AG08396 (cell line): ENCODE results near the gene MAML3.

Source experiments
- DNase-seq: peaks from one replicate; pipeline ENCODE4 v3.0.0; 2012; ENCODE audit warnings: low spot score, mixed read lengths

MAML3 gene

DNA sequence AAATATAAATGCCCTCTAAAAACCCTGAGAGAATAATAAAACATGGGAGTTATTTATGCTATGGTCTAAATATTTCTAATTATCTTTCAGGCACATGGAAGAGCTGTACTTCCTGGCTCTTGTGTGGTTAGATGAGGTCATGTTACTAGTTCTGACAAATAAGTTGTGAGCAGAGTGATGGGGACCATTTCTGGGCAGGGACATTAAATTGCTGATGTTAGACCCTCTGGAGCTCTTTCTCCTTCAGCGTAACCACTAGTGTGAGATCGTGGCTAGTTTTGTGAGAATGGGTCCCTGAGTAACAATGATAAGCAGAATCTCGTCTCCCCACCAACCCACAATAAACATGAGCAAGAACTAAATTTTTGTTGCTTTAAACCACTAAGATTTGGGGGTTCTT lies 108.0 kb downstream of the MAML3 start:
- no peak for DNase-seq

DNA sequence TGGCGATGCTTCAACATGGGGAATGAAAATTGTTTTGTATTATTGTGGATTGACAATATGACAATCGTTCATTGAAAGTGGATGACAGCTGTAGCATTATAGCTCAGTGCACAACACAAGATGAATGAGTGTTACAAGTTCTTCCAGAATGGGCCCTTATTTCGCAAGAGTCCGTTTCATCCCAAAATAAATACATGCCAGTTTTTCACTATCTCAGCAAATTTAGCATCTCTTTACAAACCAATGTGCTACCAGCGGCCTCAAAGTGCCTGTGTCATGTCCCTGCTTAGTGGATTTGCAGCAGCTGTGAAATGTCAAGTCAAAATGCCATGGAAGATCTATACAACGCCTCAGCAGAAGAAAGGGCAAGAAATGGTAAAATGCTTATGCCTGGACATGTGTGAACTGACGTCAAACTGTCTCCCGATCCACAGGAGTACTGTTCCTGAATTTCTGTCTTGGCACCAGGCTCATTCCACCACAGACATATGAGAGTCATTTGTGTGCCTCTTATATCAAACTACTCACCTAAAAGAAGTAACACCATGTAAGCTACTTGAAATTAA lies 109.6 kb downstream of the MAML3 start:
- no peak for DNase-seq

DNA sequence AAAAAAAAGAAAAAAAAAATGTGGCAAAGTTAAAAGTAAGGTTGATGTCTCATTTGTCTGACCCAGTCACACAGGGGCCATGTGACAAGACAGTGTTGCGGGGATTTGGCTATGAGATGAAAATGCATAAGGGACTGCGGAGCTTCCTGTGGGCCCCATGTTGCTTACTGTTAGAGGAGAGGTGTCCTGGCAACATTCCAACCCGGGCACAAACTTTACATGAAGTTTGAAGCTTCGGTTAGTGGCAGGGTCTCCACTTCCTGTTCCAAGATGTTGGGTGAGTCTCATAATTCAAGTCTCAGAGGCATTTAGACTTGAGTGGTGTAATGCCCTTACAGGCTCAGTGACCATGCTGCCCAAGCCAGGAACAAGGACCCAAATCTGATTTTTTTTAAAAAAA lies 111.3 kb downstream of the MAML3 start:
- DNase-seq = no peak

DNA sequence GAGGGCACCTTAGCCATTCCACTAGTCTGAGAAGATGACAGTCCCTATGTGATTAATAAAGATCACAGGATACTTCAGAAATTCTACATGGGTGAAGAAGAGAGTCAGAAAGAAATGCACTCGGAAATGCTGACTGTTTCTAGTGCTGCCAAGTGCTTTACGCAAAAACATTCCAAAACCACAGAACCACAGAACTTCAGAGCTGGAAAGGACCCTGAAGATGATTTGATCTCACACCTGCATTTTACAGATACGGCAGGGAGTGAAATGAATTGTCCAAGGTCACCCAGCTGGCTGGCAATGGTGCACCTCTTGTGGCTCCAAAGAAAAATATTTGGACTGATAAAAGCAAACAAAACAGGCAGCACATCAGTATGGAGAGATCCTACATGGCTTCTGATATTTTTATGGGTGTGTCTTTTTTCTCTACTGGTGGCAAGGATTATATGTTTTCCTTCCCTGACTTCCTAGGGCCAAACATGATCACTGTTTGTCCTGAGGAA lies 115.9 kb downstream of the MAML3 start:
- DNase-seq = no peak

DNA sequence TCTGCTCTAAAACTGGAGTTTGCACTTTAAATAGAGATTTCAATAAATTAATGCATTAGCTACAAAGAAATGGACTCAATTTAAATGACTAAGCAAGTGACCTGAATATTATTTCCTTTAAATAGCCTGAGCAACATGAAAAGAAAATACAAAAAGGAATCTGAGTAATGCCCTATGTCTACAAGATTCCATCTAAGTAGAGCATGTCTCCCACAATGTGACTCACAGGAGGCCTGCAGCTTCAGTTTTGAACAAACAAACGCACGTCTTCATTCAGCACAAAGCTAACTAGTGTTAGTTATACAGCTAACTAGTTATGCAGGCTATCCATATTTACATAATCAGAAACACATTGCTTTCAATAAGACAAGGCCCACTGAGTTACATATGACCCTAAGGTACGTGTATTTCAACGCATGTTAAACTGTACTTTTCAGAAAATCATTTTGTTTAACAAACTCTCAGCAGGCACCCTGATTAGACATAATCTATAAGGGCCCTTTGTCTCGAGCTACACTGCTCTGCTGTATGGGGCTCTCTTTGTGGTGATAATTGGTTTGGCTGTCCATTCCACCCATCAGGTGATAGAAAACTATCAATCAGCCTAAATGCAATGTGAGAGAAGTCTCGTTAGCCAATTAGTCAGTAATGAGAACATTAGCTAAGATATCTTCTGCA lies 116.5 kb downstream of the MAML3 start:
- peak; percentile 62 for DNase-seq

DNA sequence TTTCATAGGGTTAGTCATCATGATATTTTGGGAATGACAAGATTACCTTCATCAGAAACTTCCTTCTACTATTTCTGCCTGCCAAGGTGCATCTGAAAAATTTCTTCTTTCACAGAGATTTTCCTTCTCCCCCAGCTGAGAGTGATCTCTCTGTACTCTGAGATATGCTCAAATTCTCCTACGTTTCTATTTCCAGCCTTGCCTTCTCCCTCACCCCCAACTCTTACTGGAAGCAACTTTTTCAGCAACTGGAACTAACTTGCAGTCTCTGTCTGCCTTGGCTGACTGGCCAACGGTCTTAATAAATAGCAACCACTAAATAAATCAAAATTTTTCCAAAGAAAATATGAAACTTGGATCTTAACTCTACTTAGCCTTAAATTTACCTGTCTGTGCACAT lies 122.3 kb downstream of the MAML3 start:
- no peak for DNase-seq

DNA sequence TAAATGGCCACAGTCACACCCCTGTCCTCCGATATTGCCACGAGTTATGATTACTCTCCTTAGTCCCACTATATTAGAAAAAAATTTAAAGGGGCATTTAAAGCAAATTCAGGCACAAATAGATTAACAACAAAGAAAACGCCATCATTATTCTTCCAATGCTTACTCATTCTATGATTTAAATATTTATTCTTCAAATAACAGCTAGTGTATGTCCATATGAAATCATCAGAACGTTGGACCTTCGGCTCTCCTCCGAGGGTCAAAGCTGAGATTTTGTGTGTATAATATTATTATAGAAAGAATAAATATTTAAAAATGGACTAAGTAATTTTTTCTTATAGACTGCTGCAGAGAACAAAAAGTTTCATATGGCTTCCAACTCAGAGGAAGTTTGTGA lies 122.9 kb downstream of the MAML3 start:
- no peak for DNase-seq

DNA sequence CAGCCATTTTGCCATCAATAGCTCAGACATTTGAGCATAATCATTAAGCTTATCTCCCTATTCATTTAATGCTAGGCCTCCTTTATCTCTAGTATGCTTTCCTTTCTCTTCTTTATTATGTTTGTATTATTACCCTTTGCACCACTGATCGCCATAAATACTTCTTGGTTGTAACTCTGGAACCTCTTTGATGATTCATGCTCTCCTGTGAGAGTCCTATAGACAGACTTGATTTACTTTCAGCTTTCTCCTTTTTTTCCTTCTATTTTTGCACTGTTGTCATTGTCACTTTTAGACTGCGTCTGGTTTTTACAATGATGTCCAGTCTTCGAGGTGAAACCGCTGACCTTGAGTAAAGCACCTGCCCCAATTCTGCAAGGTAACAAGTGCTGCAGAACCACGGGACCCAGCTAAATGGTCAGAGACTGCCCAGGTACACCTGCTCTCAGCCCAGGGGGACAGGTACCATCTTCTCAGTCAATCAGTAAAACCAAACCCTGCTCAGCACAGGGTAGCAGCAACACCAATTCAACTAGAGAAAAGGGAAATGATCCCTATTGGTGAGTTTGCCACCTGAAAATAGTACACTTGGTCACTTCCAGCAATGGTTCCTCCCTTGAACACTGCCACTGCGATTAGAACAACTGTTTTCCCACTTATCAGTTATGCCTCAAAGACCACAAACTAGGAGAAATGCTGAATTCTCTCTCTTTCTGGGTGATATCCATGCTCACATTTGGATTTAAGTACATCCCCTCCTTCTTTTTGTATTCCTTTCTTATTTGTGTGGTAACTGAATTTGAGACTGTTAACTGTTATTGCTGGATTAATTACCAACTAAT lies 125.1 kb downstream of the MAML3 start:
- DNase-seq = no peak

DNA sequence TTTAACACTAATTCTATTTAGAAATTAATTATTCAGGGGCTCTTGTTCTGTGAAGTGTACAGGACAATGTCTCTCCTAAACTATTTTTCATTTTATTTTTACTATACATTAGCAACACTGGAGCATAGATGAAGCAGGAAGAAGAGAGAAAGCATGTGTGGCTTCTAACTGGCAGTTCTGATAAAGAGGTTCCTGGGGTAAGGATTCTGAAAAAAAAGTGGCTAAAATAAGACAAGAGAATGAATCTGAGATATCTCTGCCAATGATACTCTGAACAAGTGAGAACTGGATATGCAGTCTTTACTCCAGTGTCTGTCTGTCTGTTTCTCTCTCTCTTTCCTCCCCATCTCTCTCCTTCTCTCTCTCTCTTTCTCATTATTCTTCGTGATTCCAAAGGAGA lies 125.9 kb downstream of the MAML3 start:
- no peak for DNase-seq

DNA sequence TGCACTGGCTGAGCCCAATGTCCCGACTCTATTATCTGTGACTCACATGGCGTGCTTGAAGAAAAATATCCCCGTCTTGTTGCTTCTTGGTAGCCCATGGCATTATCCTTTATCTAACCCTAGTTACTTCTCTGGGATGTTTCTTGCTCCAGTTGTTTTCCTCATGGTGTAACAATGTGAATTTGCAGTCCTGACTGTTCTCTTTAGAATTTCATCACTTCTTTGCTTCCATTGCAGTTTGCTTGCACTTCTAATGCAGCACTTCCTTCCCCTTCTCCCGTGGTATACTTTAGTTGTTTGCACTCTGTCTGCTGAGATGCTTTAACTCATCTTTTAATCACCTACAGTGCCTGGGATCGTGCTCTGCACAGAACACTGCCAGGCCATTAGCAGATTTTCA lies 126.9 kb downstream of the MAML3 start:
- no peak for DNase-seq

DNA sequence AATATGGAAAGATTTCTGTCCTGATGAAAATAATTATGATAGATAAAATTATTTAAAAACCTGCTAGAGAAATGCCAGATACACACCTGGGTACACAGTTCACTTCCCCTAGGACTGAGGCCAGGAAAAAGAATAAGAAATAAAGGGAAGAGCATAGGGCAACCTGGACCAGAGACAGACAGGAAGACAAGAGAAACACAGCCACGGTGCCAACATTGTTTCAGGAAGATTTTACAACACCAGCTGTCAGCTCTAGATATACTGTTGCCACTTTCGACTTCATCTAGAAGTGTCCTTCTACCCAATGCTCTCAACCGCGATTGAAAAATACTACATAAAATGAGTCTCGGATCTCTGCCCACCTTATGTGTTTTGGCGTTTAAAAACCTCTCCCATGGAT lies 128.5 kb downstream of the MAML3 start:
- DNase-seq = no peak

DNA sequence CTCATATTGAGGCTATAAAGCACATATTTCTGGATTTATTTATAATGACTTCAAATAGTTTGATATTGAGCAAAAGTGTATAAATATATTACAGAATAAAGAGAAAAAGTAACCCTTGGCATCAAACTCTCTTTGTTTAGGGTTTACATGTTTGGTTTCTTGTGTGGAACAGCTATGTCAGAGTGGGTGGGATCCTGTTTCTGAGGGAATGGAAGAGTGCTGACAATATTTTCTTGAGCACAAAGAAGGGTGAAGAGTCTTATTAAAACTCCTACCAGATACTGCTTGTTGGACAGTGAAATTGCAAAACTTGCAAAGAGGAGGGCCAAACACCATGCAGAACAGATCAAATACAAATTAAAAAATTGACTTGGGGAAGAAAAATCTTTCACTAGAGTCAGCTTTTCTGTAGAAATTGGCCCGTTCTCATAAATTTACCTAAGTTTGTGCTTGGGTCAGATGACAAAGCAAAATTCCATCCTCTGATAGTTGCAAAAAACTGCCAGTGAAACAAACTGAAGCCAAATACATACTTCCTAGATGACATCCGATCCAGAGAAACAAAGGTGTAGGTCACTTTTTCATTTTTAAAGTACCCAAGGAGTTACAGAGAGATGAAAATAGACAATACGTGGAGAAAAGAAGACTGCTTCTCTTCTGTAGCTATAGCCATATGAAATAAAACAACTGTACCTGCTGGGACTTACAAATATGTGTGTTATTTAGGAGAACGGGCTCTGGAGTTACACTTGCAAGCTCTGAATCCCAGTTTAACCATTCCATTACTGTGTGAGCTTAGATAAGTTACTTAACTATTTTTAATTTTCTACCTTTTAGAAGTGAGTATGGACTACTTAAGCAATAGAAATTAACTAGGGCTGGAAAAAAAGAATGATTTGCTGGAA lies 133.3 kb downstream of the MAML3 start:
- no peak for DNase-seq

DNA sequence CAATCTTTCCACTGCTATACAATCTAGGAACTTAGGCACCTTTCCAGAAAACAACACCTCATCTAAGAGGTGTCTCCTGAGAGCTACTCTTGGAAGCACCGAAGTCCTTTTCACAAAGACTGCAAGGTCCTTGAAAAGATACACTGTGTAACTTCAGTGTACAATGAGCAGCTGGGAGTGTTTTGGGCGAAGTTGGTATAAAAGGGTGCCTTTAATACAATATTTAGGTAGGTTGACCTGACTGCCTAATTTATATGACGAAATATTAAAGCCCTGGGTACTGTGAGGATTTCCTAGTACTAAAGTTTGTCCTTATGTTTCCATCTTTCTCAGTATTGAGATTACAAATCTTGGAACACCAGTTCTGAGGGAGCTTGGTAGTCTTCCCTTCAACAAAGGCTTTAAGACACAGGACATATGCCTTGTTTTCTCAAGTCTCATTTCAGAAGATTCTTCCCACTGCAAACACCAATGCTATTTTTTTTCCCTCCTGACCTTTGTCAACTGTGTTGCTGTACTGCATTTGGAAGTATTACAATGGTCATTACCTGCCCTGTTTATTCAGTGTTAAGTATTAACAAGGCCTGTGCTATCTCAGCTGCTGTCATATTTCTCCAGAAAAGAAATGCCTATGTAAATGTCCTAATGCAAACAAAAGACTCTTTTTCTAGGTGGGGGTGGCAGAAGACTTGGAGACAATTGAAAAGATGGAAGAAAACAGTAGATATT lies 134.2 kb downstream of the MAML3 start:
- DNase-seq = no peak

DNA sequence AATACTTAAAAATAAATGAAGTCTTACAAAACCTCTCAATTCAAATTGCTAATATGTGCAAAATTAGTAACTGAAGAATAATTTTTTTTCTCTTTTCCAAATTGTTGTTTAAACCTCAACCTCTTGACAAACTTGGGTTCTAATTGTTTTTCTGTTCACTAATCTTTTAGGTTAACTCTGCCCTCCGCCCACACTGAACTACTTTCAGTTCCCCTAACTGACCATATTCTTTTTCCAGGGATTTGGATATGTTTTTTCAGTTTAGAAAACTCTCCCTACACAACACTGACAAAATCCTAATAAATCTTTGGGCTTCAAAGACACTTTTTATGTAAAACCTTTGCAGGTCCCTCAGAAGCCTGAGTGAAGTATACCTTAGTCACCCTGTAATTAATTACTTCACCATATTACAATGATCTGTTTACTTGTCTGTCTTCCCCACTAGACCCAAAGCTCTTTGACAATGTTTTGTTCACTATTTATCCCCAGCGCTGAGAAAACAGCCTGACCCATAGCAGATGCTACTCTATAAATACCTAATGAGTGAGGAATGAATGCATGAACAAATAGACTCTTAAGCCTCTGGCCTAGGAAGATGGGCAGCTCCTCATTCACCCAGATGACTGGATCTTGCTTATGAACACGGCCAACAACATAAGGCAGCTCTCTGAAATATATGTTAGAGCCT lies 134.9 kb downstream of the MAML3 start:
- DNase-seq = no peak

DNA sequence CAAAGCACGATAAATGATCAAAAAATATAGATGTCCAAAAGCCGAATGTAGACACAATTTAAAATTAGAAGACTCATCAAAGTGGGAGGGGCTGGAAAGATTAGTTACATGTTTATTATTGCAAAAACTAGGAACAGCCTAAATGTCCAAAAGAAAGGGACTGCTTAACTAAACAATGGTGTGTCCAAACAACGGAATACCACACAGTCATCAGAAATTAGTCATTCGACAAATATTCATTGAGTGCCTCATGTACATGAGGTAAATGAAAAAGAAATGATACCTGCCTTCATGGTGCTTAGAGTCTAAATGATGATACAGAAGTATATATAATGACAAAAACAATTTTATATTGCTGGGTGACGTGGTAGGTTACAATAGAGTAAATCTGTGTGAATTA lies 139.7 kb downstream of the MAML3 start:
- DNase-seq = no peak

DNA sequence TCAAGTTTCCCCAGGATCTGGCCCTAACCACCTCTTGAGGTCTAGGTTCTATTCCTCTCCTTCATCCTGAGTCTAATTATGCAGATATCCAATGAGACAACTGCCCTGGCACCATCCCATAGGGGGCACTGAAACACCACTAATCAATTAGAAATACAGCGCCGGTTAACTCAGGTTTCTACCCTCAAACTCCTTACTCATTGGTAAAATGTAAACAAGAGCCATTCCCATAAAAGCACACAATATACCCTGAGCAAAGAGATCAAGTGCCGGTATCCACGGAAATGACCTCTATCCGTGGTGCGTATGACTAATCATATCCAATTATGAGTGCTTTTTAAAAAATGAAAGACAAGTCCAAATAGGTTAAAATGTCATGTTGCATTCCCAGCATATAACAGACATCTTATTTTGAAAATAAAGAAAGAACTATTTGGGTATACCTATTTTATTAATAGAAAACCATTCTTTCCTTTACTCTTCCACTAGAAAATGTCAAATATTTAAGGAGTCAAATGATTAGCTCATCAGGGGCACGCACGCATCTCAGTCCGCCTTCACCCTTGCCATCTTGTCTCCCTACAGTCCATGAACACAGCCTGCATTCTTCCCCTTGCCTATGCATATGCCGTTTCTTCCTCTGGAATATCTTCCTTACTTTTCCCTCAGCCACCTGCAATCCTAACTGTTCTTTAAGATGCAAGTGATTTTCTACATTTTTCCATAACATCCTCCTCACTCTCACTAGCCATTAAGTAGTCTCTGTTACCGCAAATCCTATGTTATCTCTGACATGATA lies 141.1 kb downstream of the MAML3 start:
- peak; percentile 68 for DNase-seq

DNA sequence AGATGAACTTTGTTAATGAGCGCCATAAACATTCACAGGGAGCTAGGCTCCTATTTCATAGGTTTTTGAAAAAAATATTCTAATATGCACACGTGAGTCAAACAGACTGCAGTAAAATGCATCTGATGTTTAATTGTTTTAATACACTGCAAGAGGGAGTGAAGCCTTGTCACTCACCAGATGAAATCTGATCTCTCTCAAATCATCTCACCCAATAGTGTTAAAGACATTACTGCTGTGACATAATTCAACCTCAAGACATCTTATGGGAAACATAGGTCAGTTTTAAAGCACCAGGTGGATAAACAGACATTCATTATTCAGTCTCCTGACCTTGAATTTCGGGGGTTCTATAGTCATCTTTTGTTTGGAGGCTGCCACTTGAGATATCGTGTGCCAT lies 148.3 kb downstream of the MAML3 start:
- no peak for DNase-seq

DNA sequence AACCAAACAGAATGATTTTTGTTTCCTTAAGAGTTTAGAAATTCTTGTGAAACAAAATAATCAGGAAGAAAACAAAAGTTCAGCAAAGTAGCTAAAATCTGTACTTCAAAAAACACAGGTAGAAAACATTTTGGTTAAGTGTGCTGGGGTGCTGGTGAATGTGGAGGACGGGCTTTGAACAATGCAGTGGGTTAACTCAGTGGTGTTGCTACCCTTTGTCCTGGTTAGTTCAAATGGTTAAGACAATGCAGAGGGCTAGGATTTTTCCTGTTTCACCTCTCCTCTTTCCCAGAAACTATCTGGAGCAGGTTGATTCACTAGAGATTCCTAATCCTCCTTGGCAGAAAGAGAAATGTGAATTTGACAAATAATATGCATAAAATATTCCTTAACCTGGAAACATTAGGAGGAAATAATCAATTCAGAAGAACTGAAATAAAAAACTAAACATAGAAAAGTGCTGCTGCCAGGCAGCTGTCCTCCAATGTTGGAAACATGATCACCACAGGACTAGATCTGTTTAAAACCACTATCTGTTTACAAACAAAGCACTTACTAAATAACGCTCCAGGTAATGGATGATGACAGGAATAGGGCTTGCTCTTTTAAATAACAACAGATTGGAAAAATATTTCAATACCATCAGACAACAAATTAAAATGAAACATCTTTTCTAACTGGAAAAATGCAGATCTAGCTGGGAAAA lies 148.9 kb downstream of the MAML3 start:
- DNase-seq = no peak

DNA sequence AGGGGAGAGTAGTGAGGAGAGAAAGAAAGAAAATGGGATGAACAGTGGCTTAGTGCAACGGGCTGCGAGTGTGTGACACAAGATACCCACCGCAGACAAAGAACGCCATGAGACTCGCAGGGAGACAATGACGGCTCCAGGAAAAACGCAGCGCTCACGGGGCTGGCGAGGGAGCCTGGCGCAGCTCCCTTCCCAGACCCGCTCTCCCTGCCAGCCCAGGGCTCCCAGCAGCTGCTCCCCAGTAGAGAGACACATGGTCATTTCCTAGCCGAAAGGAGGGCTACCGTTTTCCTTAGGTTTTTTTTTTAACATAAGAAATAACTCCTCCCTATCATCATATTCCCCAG lies 149.5 kb downstream of the MAML3 start:
- peak; percentile 66 for DNase-seq
